GM12891 (cell line): ENCODE data around the gene PTPRN.

ENCODE experiments used
- POLR2A ChIP-seq: IDR thresholded peaks from 2 replicates; pipeline ENCODE4 v1.6.1; 2011; ENCODE audit warnings: low read depth, low read length, control low read depth
- POLR2AphosphoS5 ChIP-seq: IDR thresholded peaks from 2 replicates; pipeline ENCODE4 v1.6.1; 2011; ENCODE audit warnings: low read depth, low read length, control low read depth
- TAF1 ChIP-seq: IDR thresholded peaks from 2 replicates; pipeline ENCODE4 v1.6.1; 2011; ENCODE audit warnings: low read depth, low read length, control low read depth

DNA sequence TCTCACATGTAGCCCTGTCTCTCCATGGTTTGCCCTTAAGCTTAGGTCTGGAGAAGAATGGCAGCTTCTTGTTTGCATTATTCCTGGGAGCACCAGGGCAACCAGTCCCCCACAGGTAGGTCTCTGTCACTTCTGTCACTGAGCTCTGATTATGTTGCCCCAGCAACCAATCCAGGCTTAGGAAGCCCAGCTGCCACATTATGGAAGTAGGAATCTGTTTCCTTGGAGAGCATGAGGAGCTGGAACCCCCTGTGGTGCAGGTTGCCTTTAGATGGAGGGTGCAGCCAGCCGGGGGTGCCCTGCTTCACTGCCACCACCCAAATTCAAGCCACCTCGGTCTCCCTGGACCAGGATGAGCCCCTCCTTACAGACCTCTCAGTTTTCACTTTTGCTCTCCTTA lies 18.5 kb upstream of the PTPRN start:
- TF ChIP-seq POLR2AphosphoS5 (no peak), POLR2A (no peak), TAF1 (no peak)
